ENCODE results near the gene PNPLA8. TPM values are rescaled to one million over a fixed set of nuclear protein-coding genes. Genes with fewer than 3 reads are reported as not detected.

PNPLA8 gene
- polyA plus RNA-seq, 1 donor from 2014 or later, result 85.1 TPM

- Histone ChIP-seq H3K9me3 (ENCODE audit: low read length) (no peaks in the 10 kb centered on the region), H3K27me3 (ENCODE audit: insufficient read depth, low read depth, low read length) (no peaks in the 10 kb centered on the region), H3K4me2 (ENCODE audit: low read length) (no peak overlapping the region), H2AFZ (ENCODE audit: low read depth, low read length) (no peak overlapping the region), H3K9me2 (ENCODE audit: insufficient read depth, low read length) (no peaks in the 10 kb centered on the region), H3K27ac (ENCODE audit: low read length) (no peak overlapping the region), H3F3A (ENCODE audit: insufficient read depth, low read length, poor library complexity, severe bottlenecking) (no peaks in the 10 kb centered on the region), H3K4me3 (ENCODE audit: low read length) (no peak overlapping the region), H3K36me3 (ENCODE audit: insufficient read depth, low read length) (no peaks in the 10 kb centered on the region), H4K20me1 (ENCODE audit: insufficient read depth) (no peaks in the 10 kb centered on the region), H3K9ac (ENCODE audit: low read length) (no peak overlapping the region), H3K79me2 (replicated peaks; ENCODE audit: insufficient read depth, low read length) (no peaks in the 10 kb centered on the region)
- TF ChIP-seq MXI1 (conservative IDR thresholded peaks at IDR 0.05; ENCODE audit: poor library complexity, severe bottlenecking), result no peak
- no peak for TF ChIP-seq EZH2 (IDR thresholded peaks at IDR 0.05; ENCODE audit: borderline replicate concordance, insufficient read depth, low read length, poor library complexity, severe bottlenecking)
- TF ChIP-seq TAF1 (IDR thresholded peaks at IDR 0.05; ENCODE audit: low read depth), result no peak
- no peak for TF ChIP-seq SMC3 (conservative IDR thresholded peaks at IDR 0.05; ENCODE audit: poor library complexity)
- no peak for TF ChIP-seq POLR2AphosphoS5 (IDR thresholded peaks at IDR 0.05)
- no peak for TF ChIP-seq RAD21 (conservative IDR thresholded peaks at IDR 0.05)
- no peak for TF ChIP-seq REST (IDR thresholded peaks at IDR 0.05; ENCODE audit: borderline replicate concordance)
- TF ChIP-seq CTCF (IDR thresholded peaks at IDR 0.05; ENCODE audit: poor library complexity, severe bottlenecking), result no peak
- TF ChIP-seq EP300 (conservative IDR thresholded peaks at IDR 0.05; ENCODE audit: poor library complexity, severe bottlenecking), result no peak
These were observed 62.3 kb downstream of the PNPLA8 start for GRCh38 chr7:108463613-108464012.

- no peaks in the 10 kb centered on the region for H3K27me3 ChIP-seq (ENCODE audit: insufficient read depth, low read depth, low read length)
- H3F3A ChIP-seq (ENCODE audit: insufficient read depth, low read length, poor library complexity, severe bottlenecking), result no peaks in the 10 kb centered on the region
- H4K20me1 ChIP-seq (ENCODE audit: insufficient read depth), result no peaks in the 10 kb centered on the region
- H3K9me3 ChIP-seq (ENCODE audit: low read length), result no peaks in the 10 kb centered on the region
- no peak for TF ChIP-seq POLR2AphosphoS5 (IDR thresholded peaks at IDR 0.05)
- no peak for TF ChIP-seq REST (IDR thresholded peaks at IDR 0.05; ENCODE audit: borderline replicate concordance)
- TF ChIP-seq MXI1 (conservative IDR thresholded peaks at IDR 0.05; ENCODE audit: poor library complexity, severe bottlenecking), result no peak
- no peak for TF ChIP-seq EP300 (conservative IDR thresholded peaks at IDR 0.05; ENCODE audit: poor library complexity, severe bottlenecking)
- no peak for TF ChIP-seq RAD21 (conservative IDR thresholded peaks at IDR 0.05)
- TF ChIP-seq TAF1 (IDR thresholded peaks at IDR 0.05; ENCODE audit: low read depth), result no peak
- no peak for TF ChIP-seq EZH2 (IDR thresholded peaks at IDR 0.05; ENCODE audit: borderline replicate concordance, insufficient read depth, low read length, poor library complexity, severe bottlenecking)
- no peak for TF ChIP-seq SMC3 (conservative IDR thresholded peaks at IDR 0.05; ENCODE audit: poor library complexity)
- no peak for TF ChIP-seq CTCF (IDR thresholded peaks at IDR 0.05; ENCODE audit: poor library complexity, severe bottlenecking)
- H3K27ac ChIP-seq (ENCODE audit: low read length), result no peak overlapping the region
- no peaks in the 10 kb centered on the region for H3K36me3 ChIP-seq (ENCODE audit: insufficient read depth, low read length)
- H3K79me2 ChIP-seq (replicated peaks; ENCODE audit: insufficient read depth, low read length), result no peaks in the 10 kb centered on the region
- H3K9me2 ChIP-seq (ENCODE audit: insufficient read depth, low read length), result no peaks in the 10 kb centered on the region
- H2AFZ ChIP-seq (ENCODE audit: low read depth, low read length), result no peak overlapping the region
- H3K4me2 ChIP-seq (ENCODE audit: low read length), result no peak overlapping the region
- H3K4me3 ChIP-seq (ENCODE audit: low read length), result no peak overlapping the region
- no peak overlapping the region for H3K9ac ChIP-seq (ENCODE audit: low read length)
These were observed 64.1 kb downstream of the PNPLA8 start for GRCh38 chr7:108461840-108462239.

All from neural cell (in vitro differentiated cells).